NCI-H2107 (cell line): ENCODE measurements around the gene AKAP11.
A peak's percentile ranks its signal among the peaks of the same experiment; 100 is the strongest.
"Not testable (repeated sequence)": the region's sequence is repeated elsewhere in the genome, so short reads cannot be mapped to it uniquely, and the experiment has no call there.

Source experiments
- DNase-seq: peaks from one replicate; lab custom pipeline; 2025; lab: John Stamatoyannopoulos, UW

AKAP11 gene, protein sequence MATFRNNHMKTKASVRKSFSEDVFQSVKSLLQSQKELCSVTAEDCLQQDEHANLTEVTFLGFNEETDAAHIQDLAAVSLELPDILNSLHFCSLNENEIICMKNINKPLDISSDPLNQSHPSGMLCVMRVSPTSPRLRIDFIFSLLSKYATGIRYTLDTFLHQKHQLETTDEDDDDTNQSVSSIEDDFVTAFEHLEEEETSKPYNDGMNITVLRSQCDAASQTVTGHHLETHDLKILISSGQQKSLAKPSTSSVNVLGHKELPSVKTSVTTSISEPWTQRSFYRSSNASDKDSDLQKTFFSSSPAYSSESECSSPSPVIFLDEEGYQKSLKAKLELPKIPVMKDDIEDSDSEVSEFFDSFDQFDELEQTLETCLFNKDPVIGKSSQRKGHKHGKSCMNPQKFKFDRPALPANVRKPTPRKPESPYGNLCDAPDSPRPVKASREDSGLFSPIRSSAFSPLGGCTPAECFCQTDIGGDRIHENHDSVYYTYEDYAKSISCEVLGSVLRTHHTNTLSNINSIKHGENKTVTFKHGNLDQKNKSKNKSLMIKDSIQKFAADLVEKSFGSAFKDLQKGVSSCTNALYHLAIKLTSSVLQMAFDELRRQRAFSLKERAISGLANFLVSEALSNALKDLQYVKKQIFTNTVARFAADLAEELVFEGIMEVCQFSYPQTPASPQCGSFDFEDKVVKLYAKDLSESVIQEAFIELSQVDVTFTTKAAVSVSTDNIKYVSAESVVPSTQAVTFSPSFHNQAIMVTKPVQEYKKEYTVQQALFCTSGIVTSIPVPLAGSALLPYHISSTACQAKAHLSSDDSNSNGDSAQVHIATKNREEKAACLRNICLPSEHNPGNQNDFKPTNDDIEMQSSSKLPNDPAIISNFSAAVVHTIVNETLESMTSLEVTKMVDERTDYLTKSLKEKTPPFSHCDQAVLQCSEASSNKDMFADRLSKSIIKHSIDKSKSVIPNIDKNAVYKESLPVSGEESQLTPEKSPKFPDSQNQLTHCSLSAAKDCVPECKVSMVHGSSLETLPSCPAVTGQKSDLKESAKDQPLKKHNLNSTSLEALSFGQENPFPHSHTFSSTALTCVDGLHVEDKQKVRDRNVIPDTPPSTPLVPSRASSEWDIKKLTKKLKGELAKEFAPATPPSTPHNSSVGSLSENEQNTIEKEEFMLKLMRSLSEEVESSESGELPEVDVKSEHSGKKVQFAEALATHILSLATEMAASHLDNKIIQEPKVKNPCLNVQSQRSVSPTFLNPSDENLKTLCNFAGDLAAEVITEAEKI (N-terminal part only)

DNA sequence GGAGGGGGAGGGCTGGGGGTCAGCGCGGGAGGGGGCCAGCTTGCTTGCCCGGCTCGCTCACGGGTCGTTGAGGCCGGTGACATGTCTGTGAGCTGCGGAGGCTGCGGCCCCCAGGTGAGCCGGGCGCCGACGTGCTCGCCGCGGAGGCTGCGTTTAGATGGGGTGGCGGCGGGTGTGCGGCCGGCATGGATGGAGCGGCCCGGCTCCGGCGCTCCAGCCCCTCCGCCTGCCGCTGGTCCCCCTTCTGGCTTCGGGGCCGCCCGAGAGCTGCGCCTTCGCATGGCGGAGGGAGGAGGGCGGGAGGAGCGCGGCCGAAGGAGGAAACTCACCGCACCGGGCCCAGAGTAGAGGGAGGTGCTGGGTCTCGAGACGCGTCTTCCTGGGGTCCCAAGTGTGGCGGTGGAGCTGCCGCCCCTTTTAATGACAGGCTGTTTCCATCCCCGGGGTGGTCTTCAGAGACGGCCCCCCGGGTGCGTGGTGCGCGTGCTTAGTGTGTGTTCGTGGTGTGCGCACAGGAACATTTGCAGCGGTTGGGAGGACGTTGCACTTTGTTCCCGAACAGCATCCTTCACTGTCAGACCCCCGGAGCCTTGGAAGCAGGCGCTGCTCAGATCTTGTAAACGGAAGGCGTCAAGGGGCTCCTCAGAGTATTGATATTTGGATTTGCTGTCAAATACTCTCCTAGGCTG lies at the start of gene AKAP11:
TSS of gene AKAP11 (plus strand) at position 38 of the 689 bp plus-strand sequence. CDS start 14,197 bp downstream, outside the sequence.
- no peak for DNase-seq

DNA sequence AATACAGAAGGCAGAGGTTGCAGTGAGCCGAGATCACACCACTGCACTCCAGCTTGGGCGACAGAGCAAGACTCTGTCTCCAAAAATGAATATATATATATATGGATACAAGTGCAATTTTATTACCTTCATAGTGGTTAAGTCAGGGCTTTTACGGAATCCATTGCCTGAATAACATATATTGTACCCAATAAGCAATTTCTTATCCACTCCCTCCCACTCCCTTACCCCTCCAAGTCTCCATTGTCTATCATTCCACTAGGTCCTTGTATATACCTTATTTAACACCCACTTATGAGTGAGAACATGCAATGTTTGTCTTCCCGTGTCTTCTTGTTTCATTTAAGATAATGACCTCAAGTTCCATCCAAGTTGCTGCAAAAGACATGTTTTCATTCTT lies 48.3 kb upstream of the AKAP11 start:
- no peak for DNase-seq

DNA sequence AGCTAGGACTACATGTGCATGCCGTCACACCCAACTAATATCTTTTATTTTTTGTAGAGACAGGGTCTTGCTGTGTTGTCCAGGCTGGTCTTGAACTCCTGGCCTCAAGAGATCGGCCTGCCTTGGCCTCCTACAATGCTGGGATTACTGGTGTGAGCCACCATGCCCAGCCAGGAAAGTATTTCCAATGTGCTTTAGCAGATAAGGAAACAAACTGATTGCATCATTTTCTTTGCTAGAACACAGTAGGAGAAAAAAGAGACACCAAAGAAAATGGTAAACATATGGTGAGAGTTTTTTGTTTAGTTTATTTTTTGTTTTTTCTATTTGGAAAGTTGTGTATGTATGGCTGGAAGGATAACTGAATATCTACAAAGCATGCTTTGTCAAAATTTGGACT lies 46.9 kb upstream of the AKAP11 start:
- DNase-seq = no peak

DNA sequence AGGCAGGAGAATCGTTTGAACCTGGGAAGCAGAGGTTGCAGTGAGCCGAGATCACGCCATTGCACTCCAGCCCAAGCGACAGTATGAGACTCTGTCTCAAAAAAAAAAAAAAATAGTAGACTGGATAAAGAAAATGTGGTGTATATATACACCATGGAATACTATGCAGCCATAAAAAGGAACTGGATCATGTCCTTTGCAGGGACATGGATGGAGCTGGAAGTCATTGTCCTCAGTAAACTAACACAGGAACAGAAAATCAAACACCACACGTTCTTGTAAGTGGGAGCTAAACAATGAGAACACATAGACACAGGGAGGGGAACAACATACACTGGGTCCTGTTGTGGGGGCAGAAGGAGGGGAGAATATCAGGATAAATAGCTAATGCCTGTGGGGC lies 45.2 kb upstream of the AKAP11 start:
- not testable (repeated sequence) for DNase-seq

DNA sequence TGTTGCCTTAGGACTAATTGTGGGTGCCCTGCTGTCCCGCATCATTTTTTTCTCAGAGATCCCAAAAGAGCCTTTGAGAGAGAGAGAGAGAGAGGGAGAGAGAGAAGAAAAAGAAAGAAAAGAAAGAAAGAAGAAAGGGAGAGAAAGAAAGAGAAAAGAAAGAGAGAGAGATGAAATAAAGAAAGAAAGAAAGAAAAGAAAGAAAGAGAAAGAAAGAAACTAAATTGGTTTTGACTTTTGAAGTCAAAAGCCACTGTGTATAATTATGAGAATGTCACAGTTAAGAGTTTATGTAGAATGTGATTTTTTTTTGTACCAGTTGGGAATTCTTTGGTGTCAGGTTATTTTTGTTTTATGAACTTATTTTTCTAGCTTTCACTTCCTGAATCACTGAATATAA lies 43.4 kb upstream of the AKAP11 start:
- DNase-seq = no peak

DNA sequence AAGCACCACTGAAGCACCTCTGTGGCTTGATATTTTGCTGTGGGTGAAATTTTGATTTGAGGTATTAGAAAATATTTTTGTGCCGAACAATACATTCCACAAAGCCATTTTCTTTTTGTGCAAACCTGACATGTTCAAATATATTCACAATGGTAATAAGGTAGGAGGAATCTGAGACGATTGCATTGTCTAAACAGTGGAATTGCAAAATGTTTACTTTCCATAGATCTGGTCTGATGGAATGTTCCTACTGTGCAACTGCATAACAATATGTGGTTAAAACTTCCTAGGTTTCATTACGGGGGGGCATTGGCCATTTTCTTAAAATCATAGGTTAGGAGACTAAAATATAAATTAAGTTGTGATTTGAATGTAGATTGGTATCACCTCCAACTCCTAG lies 42.7 kb upstream of the AKAP11 start:
- DNase-seq = no peak

DNA sequence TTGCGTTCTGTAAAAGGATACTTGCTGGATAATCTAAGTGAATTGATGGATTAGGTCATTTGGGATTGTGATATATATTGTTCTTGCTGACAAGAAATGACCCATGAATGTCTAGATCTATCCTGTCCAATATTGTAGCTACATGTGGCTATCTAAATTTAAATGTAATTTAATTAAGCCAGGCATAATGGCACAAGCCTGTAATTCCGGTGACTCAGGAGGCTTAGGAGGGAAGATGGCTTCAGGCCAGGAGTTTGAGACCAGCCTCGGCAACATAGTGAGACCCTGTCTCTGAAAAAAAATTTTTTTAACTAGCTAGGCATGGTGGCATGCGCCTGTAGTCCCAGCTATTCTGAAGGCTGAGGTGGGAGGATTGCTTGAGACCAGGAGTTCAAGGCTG lies 39.3 kb upstream of the AKAP11 start:
- DNase-seq = no peak

DNA sequence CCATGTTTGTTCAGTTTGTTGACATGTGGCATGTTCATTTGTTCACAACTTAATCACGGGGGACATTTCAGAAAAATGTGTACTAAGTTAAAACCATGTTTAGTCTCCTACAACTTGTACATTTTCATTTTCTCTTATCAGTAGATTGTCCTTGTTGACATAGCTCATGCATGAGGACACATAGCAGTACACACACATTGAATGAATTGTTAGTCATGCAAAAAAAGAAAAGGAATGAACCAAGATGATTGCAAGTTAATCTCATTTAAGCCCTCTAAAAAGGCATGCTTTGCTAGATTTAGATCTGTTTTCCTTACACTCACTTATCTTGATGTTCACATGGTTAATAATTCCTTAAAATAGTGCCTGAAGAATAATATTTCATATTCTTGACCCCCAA lies 38.2 kb upstream of the AKAP11 start:
- DNase-seq = no peak

DNA sequence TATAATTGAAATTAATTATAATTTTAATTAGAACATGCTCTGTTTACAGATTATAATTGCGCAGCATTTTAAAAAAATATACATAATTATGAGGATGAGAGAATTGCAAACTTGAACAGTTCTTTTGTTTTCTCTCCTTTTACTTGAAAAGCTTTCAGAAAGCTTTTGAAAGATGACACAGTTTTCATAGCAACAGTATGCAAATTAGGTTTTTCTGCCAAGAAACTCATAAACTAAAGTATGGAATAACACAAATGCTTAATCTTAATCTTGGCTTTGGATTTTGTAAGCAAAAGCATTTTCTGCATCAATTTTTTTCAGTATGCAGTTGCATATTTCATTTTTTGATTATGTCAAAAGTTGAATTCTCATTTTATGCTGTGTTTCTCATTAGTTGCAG lies 32.8 kb upstream of the AKAP11 start:
- no peak for DNase-seq

DNA sequence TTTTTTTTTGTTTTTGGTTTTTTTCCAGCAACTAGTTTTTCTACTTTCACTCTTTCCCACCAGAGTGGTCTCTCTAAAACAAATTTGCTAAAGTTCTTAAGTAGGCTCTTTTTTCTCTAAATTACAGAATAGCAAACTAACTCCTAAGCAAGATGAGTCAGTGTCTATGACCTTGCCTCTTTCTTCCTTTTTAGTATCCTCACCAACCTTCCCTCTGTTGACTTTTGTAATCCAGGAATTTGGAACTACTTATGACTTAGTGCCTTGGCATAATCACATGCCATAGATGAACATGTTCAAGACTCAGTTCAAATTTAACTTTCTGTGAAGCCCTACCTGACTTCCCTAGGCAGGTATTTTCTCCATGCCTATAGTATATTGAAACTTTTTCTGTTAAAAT lies 32.3 kb upstream of the AKAP11 start:
- no peak for DNase-seq

DNA sequence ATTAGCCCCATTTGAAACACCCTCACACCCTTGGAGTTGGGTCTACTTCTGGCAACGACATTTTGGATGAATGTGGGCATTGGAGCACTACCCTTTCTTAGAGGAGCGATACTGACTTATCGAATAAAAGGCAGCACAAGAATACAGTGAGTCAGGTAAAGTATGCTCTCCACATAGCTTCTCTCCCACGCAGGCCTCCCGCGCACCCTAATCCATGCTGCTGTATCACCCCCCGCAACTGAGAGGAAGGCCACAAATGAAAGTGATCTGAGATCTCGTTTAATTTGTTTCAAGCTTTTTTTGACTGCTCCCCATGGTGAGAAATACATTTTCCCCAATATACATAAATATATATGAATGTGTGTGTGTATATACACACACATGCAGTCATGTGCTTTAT lies 25.4 kb upstream of the AKAP11 start:
- DNase-seq = no peak

DNA sequence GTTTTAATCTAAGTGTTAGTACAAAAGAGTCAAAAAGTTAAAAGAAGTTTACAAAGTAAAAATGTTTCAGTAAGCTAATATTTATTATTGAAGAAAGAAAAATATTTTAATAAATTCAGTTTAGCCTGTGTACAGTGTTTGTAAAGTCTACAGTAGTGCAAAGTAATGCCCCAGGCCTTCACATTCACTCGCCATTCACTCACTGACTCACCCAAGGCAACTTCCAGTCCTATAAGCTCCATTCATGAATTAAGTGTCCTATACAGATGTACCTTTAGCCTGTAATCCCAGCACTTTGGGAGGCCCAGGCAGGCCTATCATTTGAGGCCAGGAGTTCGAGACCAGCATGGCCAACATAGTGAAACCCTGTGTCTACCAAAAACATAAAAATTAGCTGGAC lies 24.1 kb upstream of the AKAP11 start:
- no peak for DNase-seq

DNA sequence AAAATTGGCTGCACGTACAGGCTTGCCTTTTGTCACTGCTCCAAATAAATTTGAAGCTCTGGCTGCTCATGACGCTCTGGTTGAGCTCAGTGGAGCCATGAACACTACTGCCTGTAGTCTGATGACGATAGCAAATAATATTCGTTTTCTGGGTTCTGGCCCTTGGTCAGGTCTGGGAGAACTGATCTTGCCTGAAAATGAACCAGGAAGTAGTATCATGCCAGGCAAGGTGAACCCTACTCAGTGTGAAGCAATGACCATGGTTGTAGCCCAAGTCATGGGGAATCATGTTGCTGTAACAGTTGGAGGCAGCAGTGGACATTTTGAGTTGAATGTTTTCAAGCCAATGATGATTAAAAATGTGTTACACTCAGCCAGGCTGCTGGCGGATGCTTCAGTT lies 16.1 kb upstream of the AKAP11 start:
- no peak for DNase-seq

DNA sequence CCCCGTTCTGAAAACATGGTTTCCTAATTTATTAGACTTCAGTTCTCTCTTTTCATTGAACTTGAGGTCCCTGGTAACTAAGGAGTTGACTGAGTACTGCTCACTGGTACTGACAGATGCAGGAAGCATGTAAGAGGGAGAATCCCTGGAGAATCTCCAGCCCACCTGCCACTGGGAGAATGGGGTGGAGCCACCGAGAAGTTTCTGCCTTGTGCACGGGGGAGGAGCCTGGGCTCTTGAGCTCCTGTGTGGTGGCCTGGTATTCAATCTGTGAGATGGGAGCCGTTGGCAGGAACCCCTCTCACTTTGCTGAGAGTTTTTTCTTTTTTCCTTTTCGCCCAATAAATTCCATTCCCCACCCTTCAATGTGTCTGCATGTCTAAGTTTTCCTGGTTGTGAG lies 13.2 kb upstream of the AKAP11 start:
- DNase-seq = no peak

DNA sequence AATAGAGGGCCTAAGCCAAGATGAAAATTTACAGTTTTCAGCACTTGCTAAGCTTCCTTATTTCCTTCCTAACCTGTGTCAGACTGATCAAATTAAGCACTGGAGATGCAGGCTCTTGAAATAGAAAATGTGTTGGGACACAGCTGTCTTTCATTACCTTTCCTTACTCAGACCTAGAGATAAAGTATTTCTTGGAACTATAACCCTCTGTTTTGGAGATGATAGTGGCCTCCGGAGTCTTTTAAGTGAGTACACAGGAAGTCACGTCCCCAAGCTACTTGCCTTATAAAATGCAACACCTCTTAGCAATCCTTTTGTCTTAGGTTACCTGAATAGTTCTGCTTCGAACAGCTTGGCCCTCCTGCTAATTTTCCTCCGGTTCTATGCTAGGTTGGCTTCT lies 12.4 kb upstream of the AKAP11 start:
- no peak for DNase-seq

DNA sequence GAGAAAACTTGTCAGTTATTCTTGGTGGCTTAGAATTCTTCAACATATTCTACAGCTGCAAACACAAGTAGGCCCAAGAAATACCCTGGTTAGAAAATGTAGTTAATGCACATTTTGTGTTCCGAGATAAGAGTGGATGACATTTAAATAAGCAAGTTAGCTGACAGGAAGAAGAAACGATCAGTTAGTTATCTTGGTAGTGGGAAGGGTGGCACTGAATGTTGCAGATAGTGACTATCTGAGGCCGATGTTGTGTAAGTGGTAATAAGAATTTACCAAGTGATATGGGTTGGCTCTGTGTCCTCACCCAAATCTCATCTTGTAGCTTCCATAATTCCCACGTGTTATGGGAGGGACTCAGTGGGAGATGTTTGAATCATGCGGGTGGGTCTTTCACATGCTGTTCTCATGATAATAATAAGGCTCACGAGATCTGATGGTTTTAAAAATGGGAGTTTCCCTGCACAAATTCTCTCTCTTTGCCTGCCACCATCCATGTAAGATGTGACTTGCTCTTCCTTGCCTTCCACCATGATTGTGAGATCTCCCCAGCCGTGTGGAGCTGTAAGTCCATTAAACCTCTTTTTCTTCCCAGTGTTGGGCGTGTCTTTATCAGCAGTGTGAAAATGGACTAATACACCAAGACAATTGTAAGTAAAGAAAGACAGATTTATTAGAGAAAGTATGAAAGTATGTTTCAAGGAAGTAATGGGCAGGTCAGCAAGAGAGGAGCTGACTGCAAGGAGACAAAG lies 10.9 kb upstream of the AKAP11 start:
- no peak for DNase-seq

DNA sequence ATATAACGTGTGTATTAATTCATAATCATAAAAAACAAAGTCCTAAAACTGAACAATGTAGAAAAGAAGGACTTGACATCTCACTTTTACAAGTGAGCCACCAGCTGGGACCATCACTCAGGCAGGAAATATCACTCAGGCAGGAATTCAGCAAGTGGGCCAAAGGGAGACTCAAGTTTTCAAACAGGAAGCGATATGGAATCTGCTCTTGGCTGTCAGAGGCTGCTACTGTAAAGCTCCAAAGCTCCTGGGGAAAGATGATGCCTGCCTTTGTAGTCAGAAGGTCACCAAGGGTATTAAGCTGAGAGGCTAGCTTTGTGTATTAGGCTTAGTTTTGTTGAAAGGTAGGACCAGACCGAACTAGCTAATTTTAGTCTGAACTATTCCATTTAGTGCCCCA lies 5.5 kb upstream of the AKAP11 start:
- DNase-seq = no peak

DNA sequence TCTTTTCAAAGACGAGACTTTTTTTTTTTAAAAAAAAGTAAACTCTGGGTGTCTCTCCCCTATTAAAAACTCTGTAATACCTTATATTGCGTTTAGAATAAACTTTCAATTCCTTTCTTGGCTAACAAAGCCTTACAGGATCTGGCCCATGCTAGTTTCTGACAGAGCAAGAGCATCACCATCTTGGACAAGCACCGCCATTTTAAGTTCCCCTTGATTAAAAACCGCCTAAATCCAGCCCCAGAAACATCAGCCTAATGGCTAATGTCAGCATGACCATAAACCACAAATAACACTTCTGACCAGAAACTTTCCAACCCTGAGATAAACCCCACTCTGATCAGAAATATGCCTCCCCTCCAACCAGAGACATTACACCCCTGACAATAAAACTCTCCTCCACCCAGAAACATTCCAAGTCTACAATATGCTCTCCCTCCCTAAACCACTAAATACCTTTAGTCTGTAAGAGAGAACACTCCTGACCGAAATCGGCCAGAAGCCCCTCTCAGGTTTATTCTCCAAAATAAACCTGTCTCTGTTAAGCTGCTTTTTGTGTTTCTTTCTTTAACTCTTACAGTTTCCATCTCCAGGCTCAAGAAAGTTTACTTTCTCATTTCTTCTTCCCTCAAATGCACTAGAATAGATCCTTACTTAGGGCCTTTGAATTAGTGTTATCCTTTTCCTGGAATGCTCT lies 1.6 kb upstream of the AKAP11 start:
- DNase-seq = no peak

DNA sequence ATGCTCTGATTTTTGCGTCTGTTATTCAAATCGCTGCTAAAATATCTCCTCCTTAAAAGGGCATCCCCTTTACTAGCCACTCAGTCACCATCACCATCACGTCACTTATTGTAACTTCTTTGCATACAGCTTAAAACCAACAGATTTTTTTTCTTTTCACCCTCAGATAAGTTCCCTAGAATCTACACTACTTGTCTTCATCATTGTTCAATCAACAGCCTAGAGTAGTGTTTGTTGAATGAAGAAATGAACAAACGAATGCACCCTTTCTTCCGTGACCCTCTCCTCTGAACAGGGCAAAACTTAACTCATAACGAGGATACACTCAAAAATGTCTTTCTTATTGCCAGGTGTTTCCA lies 1.1 kb upstream of the AKAP11 start:
- no peak for DNase-seq

DNA sequence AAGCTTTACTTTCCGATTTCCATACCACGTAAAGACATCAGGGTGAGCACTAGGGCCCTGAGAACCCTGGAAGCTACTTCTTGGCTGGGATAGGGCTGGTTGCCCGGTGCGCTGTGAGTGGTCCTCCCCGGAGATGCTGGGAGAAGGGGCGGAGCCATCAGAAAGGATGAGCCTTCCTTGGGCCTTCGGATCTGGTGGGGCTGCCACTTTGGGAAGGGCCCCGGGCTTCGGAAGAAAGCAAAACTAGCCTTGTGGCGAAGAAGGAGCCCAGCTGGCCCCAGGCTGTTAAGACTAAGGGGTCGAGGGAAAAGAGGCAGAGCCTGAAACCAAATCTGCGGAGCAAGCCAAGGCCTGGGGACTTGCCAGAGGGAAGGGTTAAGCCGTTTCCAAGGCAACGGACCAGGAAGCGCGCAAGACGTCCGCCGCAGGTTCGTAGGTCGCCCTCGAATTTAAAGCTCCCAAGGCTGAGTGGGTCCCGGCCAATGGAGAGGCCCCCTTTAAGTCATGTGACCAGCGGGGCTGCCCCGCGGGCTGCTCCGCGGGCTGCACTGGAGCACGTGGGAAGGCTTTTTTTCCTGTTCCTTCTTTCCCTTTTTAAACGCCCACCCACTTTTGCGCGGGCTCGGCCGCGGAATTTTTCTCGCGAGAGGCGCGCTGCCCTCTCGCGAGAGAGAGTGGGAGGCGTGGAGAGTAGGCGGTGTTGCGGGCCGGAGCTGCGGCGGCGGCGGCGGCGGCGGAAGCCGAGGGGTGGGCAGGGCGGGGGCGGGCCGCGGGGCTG lies 426 bp upstream of the AKAP11 start:
- DNase-seq = peak; percentile 93
